ENCODE measurements around the gene MID2. TPM values are rescaled to one million over a fixed set of nuclear protein-coding genes. Genes with fewer than 3 reads are reported as not detected.
"Not testable (repeated sequence)": the region's sequence is repeated elsewhere in the genome, so short reads cannot be mapped to it uniquely, and the experiment has no call there.

The MID2 gene
- total and polyA plus RNA-seq, 8 donors = 0.58 to 162 (median 10.0) TPM

DNA sequence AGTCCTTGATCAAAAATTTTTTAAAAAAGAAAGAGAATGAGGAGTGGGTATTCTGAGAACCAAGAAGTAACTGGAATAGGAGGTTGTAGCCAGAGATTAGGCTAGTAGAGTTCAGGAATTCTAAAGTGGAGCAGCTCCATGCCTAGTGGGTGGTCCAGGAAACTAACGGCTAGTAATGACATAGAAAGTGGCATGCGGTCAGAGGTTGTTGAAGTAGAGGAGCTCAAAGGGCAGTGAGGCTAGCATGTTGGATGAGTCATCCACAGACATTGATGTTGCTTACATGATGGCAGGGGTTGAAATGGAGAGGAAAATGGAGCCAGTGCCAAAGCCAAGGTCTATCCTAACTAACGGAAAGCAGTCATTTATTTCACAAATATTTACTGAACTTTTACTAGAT lies 114.4 kb downstream of the MID2 start:
- TF ChIP-seq POLR2AphosphoS5 (IDR thresholded peaks at IDR 0.05) (no peak), EP300 (IDR thresholded peaks at IDR 0.05) (no peak), POLR2A (IDR thresholded peaks at IDR 0.05) (no peak)
- TF ChIP-seq, protein P1, sequence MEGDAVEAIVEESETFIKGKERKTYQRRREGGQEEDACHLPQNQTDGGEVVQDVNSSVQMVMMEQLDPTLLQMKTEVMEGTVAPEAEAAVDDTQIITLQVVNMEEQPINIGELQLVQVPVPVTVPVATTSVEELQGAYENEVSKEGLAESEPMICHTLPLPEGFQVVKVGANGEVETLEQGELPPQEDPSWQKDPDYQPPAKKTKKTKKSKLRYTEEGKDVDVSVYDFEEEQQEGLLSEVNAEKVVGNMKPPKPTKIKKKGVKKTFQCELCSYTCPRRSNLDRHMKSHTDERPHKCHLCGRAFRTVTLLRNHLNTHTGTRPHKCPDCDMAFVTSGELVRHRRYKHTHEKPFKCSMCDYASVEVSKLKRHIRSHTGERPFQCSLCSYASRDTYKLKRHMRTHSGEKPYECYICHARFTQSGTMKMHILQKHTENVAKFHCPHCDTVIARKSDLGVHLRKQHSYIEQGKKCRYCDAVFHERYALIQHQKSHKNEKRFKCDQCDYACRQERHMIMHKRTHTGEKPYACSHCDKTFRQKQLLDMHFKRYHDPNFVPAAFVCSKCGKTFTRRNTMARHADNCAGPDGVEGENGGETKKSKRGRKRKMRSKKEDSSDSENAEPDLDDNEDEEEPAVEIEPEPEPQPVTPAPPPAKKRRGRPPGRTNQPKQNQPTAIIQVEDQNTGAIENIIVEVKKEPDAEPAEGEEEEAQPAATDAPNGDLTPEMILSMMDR (IDR thresholded peaks at IDR 0.05) = no peak
- intact Hi-C loops (cut with DNase I; ENCODE audit: low total_unique reads) = no loop called here
- DNase-seq = no peak
- no peaks in the 10 kb centered on the region for H3K9me3 ChIP-seq
- no peak overlapping the region for H3K4me3 ChIP-seq
- H3K27ac ChIP-seq = no peak overlapping the region
- H3K36me3 ChIP-seq = no peaks in the 10 kb centered on the region
- WGBS, 5 donors = 62 to 78% (median 75%) methylated on average over 3 of the region's 3 CpGs
- H3K4me1 ChIP-seq = peaks cover 0 to 12% (median 0%) of the 10 kb centered on the region in 4 donors
- H3K27me3 ChIP-seq = peaks cover 0 to 10% (median 9%) of the 10 kb centered on the region in 3 donors

DNA sequence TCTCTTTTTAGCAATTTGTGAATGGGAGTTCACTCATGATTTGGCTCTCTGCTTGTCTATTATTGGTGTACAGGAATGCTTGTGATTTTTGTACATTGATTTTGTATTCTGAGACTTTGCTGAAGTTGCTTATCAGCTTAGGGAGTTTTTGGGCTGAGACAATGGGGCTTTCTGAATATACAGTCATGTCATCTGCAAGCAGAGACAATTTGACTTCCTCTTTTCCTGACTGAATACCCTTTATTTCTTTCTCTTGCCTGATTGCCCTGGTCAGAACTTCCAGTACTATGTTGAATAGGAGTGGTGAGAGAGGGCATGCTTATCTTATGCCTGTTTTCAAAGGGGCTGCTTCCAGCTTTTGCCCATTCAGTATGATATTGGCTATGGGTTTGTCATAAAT lies 129.7 kb downstream of the MID2 start:
- H3K4me1 ChIP-seq; H3K27ac ChIP-seq; H3K27me3 ChIP-seq; intact Hi-C loops (cut with DNase I; ENCODE audit: low total_unique reads); H3K9me3 ChIP-seq; DNase-seq; H3K4me3 ChIP-seq; H3K36me3 ChIP-seq: not testable (repeated sequence)

DNA sequence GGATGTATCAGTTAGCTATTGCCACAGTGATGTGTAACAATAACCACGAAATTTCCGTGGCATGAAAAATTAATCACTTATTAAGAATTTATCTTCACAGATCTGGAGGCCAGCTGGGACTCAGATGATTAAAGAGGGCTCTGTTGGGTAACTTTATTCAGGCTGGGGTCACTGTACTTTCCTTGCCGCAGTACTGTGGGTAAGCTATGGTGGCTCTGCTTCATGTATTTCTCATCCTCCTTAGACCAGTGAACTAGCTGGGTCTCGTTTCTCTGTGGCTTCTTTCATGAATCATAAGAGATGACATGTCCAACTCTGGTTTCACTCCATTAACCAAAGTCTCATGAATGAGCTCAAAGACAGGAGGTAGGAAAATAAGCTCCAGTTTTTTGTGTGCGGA lies 143.0 kb downstream of the MID2 start:
- WGBS, 5 donors = 74 to 88% (median 80%) methylated on average over 5 of the region's 5 CpGs
- DNase-seq = no peak
- H3K4me1 ChIP-seq = no peaks in the 10 kb centered on the region
- no peaks in the 10 kb centered on the region for H3K36me3 ChIP-seq
- H3K4me3 ChIP-seq = no peak overlapping the region
- no peak overlapping the region for H3K27ac ChIP-seq
- peaks cover 0 to 3% (median 0%) of the 10 kb centered on the region in 3 donors for H3K27me3 ChIP-seq
- TF ChIP-seq POLR2A (IDR thresholded peaks at IDR 0.05) (no peak), EP300 (IDR thresholded peaks at IDR 0.05) (no peak), POLR2AphosphoS5 (IDR thresholded peaks at IDR 0.05) (no peak)
- TF ChIP-seq, protein P1 (IDR thresholded peaks at IDR 0.05) = no peak
- intact Hi-C loops (cut with DNase I; ENCODE audit: low total_unique reads) = no loop called here
- H3K9me3 ChIP-seq = peaks cover 0 to 7% (median under 1%) of the 10 kb centered on the region in 4 donors

DNA sequence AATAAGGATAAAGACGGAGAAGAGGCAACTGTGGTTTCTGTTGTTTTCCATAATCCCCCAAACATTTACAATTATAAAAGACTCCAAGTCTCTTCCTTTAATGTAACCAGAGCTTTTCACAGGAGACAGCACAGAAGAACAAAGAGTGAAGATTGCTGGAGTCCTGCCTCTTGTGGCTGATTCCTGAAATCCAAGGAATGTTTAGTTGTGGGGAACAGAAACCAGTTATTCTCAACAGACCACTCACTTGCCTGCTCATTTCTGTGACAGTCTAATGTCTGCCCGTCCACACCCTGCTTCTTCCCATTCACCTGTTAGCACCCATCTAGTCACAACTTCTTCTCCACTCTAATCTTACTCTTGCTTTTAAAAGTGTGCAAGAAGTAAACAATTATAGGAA lies 144.4 kb downstream of the MID2 start:
- intact Hi-C loops (cut with DNase I; ENCODE audit: low total_unique reads) = no loop called here
- no peaks in the 10 kb centered on the region for H3K36me3 ChIP-seq
- no peak overlapping the region for H3K4me3 ChIP-seq
- no peak overlapping the region for H3K27ac ChIP-seq
- peaks cover 0 to 3% (median 0%) of the 10 kb centered on the region in 3 donors for H3K27me3 ChIP-seq
- no peaks in the 10 kb centered on the region for H3K9me3 ChIP-seq
- H3K4me1 ChIP-seq = no peaks in the 10 kb centered on the region
- WGBS, 5 donors = 54 to 77% (median 64%) methylated on average over 2 of the region's 2 CpGs
- TF ChIP-seq EP300 (IDR thresholded peaks at IDR 0.05) (no peak), POLR2AphosphoS5 (IDR thresholded peaks at IDR 0.05) (no peak), POLR2A (IDR thresholded peaks at IDR 0.05) (no peak)
- TF ChIP-seq, protein P1 (IDR thresholded peaks at IDR 0.05) = no peak
- no peak for DNase-seq

DNA sequence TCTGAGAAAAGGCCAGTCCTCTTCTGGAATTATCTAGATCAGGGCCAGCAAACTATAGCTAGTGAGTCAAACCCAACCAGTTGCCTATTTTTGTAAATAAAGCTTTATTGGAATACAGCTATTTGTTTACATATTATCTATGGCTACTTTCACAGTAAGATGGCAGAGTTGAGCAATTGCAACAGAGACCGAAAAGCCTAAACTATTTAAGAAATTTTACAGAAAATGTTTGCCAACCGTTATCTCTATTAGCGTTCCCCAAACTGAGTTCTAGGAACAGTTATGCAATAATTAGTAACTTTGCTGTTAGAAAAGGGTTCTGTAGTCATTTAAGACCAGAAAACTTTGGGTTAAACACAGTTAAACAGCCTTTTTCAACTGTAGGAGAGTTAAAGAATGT lies 146.0 kb downstream of the MID2 start:
- peaks cover 0 to 3% (median 0%) of the 10 kb centered on the region in 3 donors for H3K27me3 ChIP-seq
- TF ChIP-seq, protein P1 (IDR thresholded peaks at IDR 0.05) = no peak
- TF ChIP-seq EP300 (IDR thresholded peaks at IDR 0.05) (no peak), POLR2AphosphoS5 (IDR thresholded peaks at IDR 0.05) (no peak), POLR2A (IDR thresholded peaks at IDR 0.05) (no peak)
- no peak for DNase-seq
- H3K27ac ChIP-seq = no peak overlapping the region
- H3K4me1 ChIP-seq = no peaks in the 10 kb centered on the region
- H3K9me3 ChIP-seq = no peaks in the 10 kb centered on the region
- no peak overlapping the region for H3K4me3 ChIP-seq
- H3K36me3 ChIP-seq = no peaks in the 10 kb centered on the region
- intact Hi-C loops (cut with DNase I; ENCODE audit: low total_unique reads) = no loop called here
- WGBS, 5 donors = 78 to 89% (median 85%) methylated on average over 3 of the region's 3 CpGs

Small RNA genes lying within 50 kb of the gene (small RNA-seq; reads per million reads assigned to genes)
- gene RF00019 = 0 reads per million in 4 donors

Other genes with a start within 250 kb of the MID2 start
- gene PRPS1, start 197.4 kb upstream of the MID2 start, total RNA-seq = 10 to 100 TPM in 4 of 5 donors, 1 to 10 TPM in 1; 1.2 to 46.4 (median 20.4) TPM
- gene PRPS1, start 197.4 kb upstream of the MID2 start, polyA plus RNA-seq = 10 to 100 TPM; 10.3 to 19.9 (median 18.6) TPM
- gene TSC22D3, start 50.1 kb upstream of the MID2 start, total RNA-seq = 100 to 1,000 TPM; 303 to 906 (median 347) TPM
- 100 to 1,000 TPM; 198 to 358 (median 292) TPM for gene TSC22D3, start 50.1 kb upstream of the MID2 start, polyA plus RNA-seq
- not detected for gene NCBP2L, start 48.1 kb upstream of the MID2 start, total RNA-seq
- under 1 TPM in 2 of 3 donors, not detected in 1; 0.13 to 0.44 TPM for gene NCBP2L, start 48.1 kb upstream of the MID2 start, polyA plus RNA-seq
- not detected for gene TEX13B, start 156.5 kb downstream of the MID2 start, total RNA-seq
- gene TEX13B, start 156.5 kb downstream of the MID2 start, polyA plus RNA-seq = not detected
- gene VSIG1, start 219.2 kb downstream of the MID2 start, total RNA-seq = 100 to 1,000 TPM in 3 of 5 donors, 10 to 100 TPM in 1, under 1 TPM in 1; 0.58 to 402 (median 138) TPM
- 100 to 1,000 TPM in 1 of 3 donors, 10 to 100 TPM in 2; 31.2 to 172 (median 60.2) TPM for gene VSIG1, start 219.2 kb downstream of the MID2 start, polyA plus RNA-seq